Hair follicle dermal papilla cell (primary cell): ENCODE measurements around the gene SIRT4. TPM values are rescaled to one million over a fixed set of nuclear protein-coding genes. Genes with fewer than 3 reads are reported as not detected.

Experiments
- small RNA-seq: library from RNA; depleted of rRNA; stranded (forward); fragments of <200 nt; gene quantifications from one replicate; pipeline ENCODE3, GENCODE V24; 2012
- total RNA-seq: library from RNA; depleted of rRNA; stranded (reverse); fragments of >200 nt; gene quantifications from 2 replicates; pipeline ENCODE4 v1.2.3, GENCODE V29; 2012

SIRT4 gene, protein sequence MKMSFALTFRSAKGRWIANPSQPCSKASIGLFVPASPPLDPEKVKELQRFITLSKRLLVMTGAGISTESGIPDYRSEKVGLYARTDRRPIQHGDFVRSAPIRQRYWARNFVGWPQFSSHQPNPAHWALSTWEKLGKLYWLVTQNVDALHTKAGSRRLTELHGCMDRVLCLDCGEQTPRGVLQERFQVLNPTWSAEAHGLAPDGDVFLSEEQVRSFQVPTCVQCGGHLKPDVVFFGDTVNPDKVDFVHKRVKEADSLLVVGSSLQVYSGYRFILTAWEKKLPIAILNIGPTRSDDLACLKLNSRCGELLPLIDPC
- total RNA-seq: 0.65 and 0.85 TPM in 2 replicates

GRCh38 chr12:120301962-120302815, at the start of gene SIRT4:
TSS of gene SIRT4 (plus strand) at chr12:120302321. CDS start at chr12:120303562, 1,241 bp downstream.

DNA sequence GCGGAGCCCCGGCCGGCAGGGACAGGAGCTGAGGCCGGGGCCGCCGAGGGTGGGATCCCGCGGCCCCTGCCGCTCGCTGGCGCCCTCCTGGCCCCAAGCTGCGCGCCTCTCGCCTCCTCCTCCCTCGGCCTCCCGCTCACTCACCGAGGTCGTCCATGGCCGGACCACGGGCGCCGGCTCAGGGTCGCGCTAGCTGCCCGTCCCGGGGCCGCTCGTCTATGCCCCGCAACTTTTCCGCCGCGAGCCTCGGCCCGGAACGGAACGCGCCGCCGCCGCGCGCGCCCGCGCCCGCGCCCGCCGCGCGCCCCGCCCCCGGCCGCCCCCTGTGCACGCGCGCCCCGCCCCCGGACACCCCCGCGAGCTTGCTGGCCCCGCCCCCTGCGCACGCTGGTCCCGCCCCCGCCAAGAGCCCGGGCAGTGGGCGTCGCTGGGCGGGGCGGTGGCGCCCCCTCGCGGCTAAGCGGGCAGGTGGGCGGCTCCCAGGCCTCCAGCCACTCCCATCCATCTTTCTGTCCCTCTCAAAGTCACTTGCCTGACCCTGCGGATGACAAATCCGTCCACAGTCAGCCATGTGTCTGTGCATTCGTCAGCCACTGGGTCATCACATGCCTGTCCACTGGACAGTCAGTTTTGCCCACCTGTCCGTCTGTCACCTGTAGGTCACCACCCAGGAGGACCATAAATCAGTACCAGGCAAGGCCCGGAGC, 36.5 kb upstream of the SIRT4 start, which contains the start of gene PXN:
Gene PXN (minus strand): TSS at position 258 of the 707 bp plus-strand sequence. CDS start 101 bp downstream, at position 157.

GRCh38 chr12:120292661-120293531, 9.2 kb upstream of the SIRT4 start, which contains the start of gene RNU4-1:
TSS of gene RNU4-1 (minus strand) at chr12:120293237.

GRCh38 chr12:120327593-120327992, 25.5 kb downstream of the SIRT4 start, which contains the start of gene PLA2G1B:
TSS of gene PLA2G1B (minus strand) at chr12:120327779. CDS start at chr12:120327753, 26 bp downstream.

Small RNA genes within 50 kb of the gene (small RNA-seq; reads per million reads assigned to genes)
- gene RNU4-1: 398 reads per million, percentile 99 among the genes with 10 or more reads in this experiment
- 880 reads per million, percentile 99 among the genes with 10 or more reads in this experiment for gene RNU4-2
- gene RNU6-1088P: not detected

Other genes with a start within 250 kb of the SIRT4 start
- 39.0 and 40.4 TPM in 2 replicates for gene RAB35, start 185.6 kb upstream of the SIRT4 start, total RNA-seq
- 114 and 145 TPM in 2 replicates for gene GCN1, start 107.6 kb upstream of the SIRT4 start, total RNA-seq
- gene RPLP0, start 101.2 kb upstream of the SIRT4 start, total RNA-seq: 2,083 and 2,220 TPM in 2 replicates
- 55.5 and 70.7 TPM in 2 replicates for gene PXN, start 36.6 kb upstream of the SIRT4 start, total RNA-seq
- gene RNU4-2, start 10.4 kb upstream of the SIRT4 start, total RNA-seq: under 0.01 TPM in 2 replicates
- under 0.01 TPM in 2 replicates for gene RNU4-1, start 9.1 kb upstream of the SIRT4 start, total RNA-seq
- gene PLA2G1B, start 25.5 kb downstream of the SIRT4 start, total RNA-seq: not detected in 2 replicates
- not detected in 2 replicates for gene MSI1, start 66.8 kb downstream of the SIRT4 start, total RNA-seq
- gene COX6A1, start 135.8 kb downstream of the SIRT4 start, total RNA-seq: 144 and 258 TPM in 2 replicates
- 13.5 and 20.2 TPM in 2 replicates for gene TRIAP1, start 144.1 kb downstream of the SIRT4 start, total RNA-seq
- 15.3 and 20.0 TPM in 2 replicates for gene GATC, start 144.1 kb downstream of the SIRT4 start, total RNA-seq
- 82.2 and 87.6 TPM in 2 replicates for gene SRSF9, start 167.4 kb downstream of the SIRT4 start, total RNA-seq
- 146 and 173 TPM in 2 replicates for gene DYNLL1, start 193.8 kb downstream of the SIRT4 start, total RNA-seq
- 23.7 and 24.3 TPM in 2 replicates for gene COQ5, start 226.8 kb downstream of the SIRT4 start, total RNA-seq
- 98.4 and 117 TPM in 2 replicates for gene RNF10, start 232.0 kb downstream of the SIRT4 start, total RNA-seq